NCI-H1417 treated with DMSO at 0.1 percent for 48 hours (cell line): Measurements from ENCODE around the gene SHISA4.
"Not testable (repeated sequence)": the region's sequence is repeated elsewhere in the genome, so short reads cannot be mapped to it uniquely, and the experiment has no call there.

Experiments
- DNase-seq: peaks from one replicate; lab custom pipeline; 2025; lab: John Stamatoyannopoulos, UW

Gene SHISA4

DNA sequence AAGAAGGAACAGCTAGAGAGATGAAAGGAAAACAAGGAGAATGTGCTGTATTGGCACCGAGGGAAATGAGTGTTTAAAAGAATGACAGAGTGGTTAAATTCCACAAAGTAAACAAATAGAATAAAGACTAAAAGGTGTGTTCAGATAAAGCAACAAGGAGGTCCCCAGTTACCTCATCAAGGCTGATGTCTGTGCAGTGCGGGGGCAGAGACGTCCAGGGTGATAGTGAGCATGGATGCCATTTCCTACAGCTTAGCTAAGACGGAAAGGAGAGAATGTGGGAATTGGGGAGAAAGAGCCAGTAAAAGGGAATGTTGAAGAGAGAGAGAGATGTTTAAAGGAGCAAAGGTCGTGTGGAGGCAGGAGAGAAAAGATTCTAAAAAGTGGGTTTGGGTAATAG, 42.1 kb downstream of the SHISA4 start:
- DNase-seq, result no peak

DNA sequence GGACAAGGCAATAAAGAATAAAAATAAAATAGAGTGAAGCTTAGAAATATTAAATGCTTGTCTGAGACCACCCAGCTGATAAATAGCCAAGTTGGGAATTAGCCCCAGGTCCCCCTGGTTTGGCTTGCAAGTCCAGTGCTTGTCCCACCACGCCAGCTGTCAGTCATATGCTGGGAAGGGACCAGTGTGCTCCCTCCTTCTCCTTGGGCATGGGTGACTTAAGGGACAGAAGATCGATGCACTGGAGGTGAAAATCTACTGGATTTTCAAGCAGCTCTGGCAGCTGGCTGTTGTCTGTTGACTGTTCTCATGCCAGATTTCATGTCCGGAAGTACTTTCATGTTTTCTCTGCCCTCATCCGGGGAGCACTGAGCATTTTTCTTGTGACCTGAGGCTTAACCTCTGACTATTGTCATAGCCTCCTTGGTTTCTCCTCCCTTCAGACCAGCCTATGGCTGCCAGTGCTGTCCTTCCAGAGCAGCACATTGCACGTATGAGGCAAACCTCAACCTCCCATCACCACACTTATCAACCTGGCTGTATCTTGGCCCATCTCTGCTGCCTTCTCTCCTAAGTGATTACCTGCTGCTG, 45.2 kb downstream of the SHISA4 start:
- no peak for DNase-seq

DNA sequence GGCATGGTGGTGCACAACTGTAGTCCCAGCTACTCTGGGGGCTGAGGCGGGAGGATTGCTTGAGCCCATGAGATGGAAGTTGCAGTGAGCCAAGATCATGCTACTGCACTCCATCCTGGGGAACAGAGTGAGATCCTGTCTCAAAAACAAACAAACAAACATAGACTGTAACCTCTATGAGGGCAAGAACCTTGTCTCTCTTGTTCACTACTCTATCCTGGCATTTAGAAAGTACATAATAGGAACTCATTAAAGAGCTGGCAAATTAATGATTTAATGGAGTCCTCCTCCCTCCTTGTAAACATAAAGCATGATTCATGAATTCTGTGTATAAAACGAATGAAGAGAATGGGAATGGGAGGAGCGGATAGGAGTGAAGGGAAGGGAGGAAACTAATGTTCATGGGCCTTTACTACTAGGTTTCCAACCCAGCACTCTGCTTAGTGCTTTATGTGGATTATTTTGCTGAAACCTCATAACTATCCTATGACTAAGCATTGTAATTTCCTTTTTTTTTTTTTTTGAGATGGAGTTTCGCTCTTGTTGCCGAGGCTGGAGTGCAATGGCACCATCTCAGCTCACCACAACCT, 49.0 kb downstream of the SHISA4 start:
- DNase-seq, result no peak

- DNase-seq, result no peak
Observed at GRCh38 chr1:201938440-201939035, 49.8 kb downstream of the SHISA4 start.

DNA sequence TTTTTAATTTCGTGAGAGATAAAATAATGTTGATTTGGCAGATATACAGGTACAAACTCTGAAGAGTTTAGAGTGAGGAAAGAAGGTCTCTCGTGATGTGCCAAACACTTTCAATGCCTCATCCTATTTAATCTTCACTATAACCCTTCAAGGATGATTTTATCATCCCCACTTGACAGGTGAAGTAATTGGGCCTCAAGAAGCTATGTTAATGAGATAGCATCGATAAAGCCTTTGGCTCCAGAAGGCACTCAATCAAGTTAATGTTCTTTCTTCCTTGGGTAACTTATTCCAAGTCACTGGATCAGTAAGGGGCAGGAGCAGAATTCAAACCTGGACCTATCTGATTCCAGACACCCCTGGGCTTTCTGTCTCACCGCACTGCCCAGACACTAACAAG, 50.5 kb downstream of the SHISA4 start:
- no peak for DNase-seq

GRCh38 chr1:201939574-201939973, 50.9 kb downstream of the SHISA4 start:
- no peak for DNase-seq

- not testable (repeated sequence) for DNase-seq
Observed at GRCh38 chr1:201940316-201940715, 51.6 kb downstream of the SHISA4 start.

DNA sequence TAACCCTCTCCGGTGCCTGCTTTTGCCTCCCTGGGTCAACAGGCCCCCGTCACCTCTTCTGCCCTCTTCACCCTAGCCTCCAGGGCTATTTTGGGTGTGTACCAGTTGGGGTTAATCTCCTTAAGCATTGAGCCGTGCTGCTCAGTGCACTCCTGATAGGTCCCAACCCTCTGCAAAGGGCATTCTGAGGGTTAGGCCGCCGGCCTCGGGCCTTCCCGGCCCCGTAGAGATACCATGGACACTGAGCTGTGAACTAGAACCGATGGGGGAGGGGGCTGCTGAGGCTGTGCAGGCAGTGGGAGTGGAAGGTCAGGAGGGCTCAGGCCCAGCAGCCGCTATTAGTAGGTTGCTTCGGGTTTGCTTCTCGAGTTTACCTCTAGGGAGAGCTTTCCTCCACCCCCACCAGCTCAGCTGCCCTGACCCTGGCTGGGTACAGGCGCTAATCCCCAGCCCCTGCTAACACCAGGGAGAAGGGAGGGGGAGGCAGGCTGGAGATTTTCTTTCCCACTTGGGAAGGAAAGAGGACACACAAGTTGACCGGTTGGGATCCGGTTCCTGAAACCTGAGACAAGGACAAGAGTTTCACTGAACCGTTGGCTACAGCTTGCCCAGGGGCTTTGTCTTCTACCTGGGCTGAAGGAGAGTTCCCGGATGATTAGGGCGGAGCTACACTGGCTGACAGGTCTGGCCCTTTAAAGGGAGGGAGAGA, 52.9 kb downstream of the SHISA4 start:
- DNase-seq, result no peak

- DNase-seq, result no peak
Observed at GRCh38 chr1:201942129-201942495, 53.4 kb downstream of the SHISA4 start.
